HEK293 (cell line): ENCODE results near the gene AMBRA1.

Source experiments
- CTCF ChIA-PET: fragments of 350-600 bp; formaldehyde crosslinking; extraction: SDS; loops from one replicate; lab custom pipeline; 2021; ENCODE audit warnings: antibody characterized with exemption; lab: Yijun Ruan, JAX
- POLR2A ChIA-PET: fragments of 300-600 bp; formaldehyde crosslinking; extraction: SDS; loops from one replicate; lab custom pipeline; 2020; ENCODE audit warnings: antibody characterized with exemption, inconsistent platforms; lab: Yijun Ruan, JAX
- H3K27ac ChIP-seq: fragments of 200-500 bp; sonication (Bioruptor generic); 2 replicates; pipeline ENCODE4 v1.5.1; 2014; ENCODE audit warnings: low read depth, low read length, control low read depth, inconsistent platforms; ENCODE audit errors: extremely low read depth
- H3K36me3 ChIP-seq, 2 experiments: fragments of 200-500 bp in 1 of 2; sonication (Bioruptor generic) in 1 of 2; 1 replicate in 1 of 2; 2 replicates in 1 of 2; pipeline ENCODE4 v1.5.1; 2014 to 2017; ENCODE audit warnings: inconsistent platforms in 2 of 2, low read length in 2 of 2; ENCODE audit not compliant: control insufficient read depth in 2 of 2, insufficient read depth in 1 of 2
- H3K4me1 ChIP-seq: fragments of 200-500 bp; sonication (Bioruptor generic); 2 replicates; pipeline ENCODE4 v1.5.1; 2014; ENCODE audit warnings: mild to moderate bottlenecking, low read length, inconsistent platforms; ENCODE audit not compliant: control insufficient read depth, insufficient read depth
- H3K4me3 ChIP-seq: 2 replicates; pipeline ENCODE4 v1.5.1; 2011; ENCODE audit warnings: low read depth, mild to moderate bottlenecking, control low read depth, low read length, moderate library complexity
- H3K9me3 ChIP-seq: fragments of 200-500 bp; sonication (Bioruptor generic); 2 replicates; pipeline ENCODE4 v1.5.1; 2014; ENCODE audit warnings: low read depth, low read length, inconsistent platforms; ENCODE audit not compliant: control insufficient read depth, insufficient read depth
- BCL11A ChIP-seq: fragments of 450-650 bp; formaldehyde crosslinking; IDR thresholded peaks from 2 replicates; pipeline ENCODE4 v1.5.1; 2016; ENCODE audit warnings: low read depth, missing biosample characterization, missing genetic modification characterization
- HOXC10 ChIP-seq: sonication (generic); formaldehyde crosslinking; IDR thresholded peaks from 2 replicates; pipeline ENCODE4 v1.8.1; 2023; ENCODE audit warnings: mild to moderate bottlenecking, missing genetic modification reagents
- INSM2 ChIP-seq: fragments of 450-650 bp; formaldehyde crosslinking; IDR thresholded peaks from 2 replicates; pipeline ENCODE4 v1.5.1; 2016; ENCODE audit warnings: missing biosample characterization, missing genetic modification characterization
- KLF8 ChIP-seq: fragments of 450-650 bp; formaldehyde crosslinking; IDR thresholded peaks from 2 replicates; pipeline ENCODE4 v1.5.1; 2016; ENCODE audit warnings: missing biosample characterization, missing genetic modification characterization
- MZF1 ChIP-seq: fragments of 450-650 bp; formaldehyde crosslinking; IDR thresholded peaks from 2 replicates; pipeline ENCODE4 v1.5.1; 2017; ENCODE audit warnings: missing biosample characterization, missing genetic modification characterization, borderline replicate concordance
- PRDM10 ChIP-seq: fragments of 450-650 bp; formaldehyde crosslinking; IDR thresholded peaks from 2 replicates; pipeline ENCODE4 v1.5.1; 2016; ENCODE audit warnings: missing biosample characterization, missing genetic modification characterization
- PRDM4 ChIP-seq: fragments of 450-650 bp; formaldehyde crosslinking; IDR thresholded peaks from 2 replicates; pipeline ENCODE4 v1.5.1; 2017; ENCODE audit warnings: missing biosample characterization, missing genetic modification characterization
- YY2 ChIP-seq: fragments of 450-650 bp; formaldehyde crosslinking; IDR thresholded peaks from 2 replicates; pipeline ENCODE4 v1.5.1; 2016; ENCODE audit warnings: missing biosample characterization, missing genetic modification characterization
- ZBTB17 ChIP-seq: fragments of 450-650 bp; formaldehyde crosslinking; IDR thresholded peaks from 2 replicates; pipeline ENCODE4 v1.5.1; 2016; ENCODE audit warnings: missing biosample characterization, missing genetic modification characterization
- ZFP41 ChIP-seq: fragments of 450-650 bp; formaldehyde crosslinking; IDR thresholded peaks from 2 replicates; pipeline ENCODE4 v1.5.1; 2016; ENCODE audit warnings: missing biosample characterization, missing genetic modification characterization, borderline replicate concordance
- ZFP69B ChIP-seq: fragments of 450-650 bp; formaldehyde crosslinking; IDR thresholded peaks from 2 replicates; pipeline ENCODE4 v1.5.1; 2016; ENCODE audit warnings: missing biosample characterization, missing genetic modification characterization
- ZNF157 ChIP-seq: fragments of 450-650 bp; formaldehyde crosslinking; IDR thresholded peaks from 2 replicates; pipeline ENCODE4 v1.5.1; 2016; ENCODE audit warnings: missing biosample characterization, missing genetic modification characterization
- ZNF169 ChIP-seq: fragments of 450-650 bp; formaldehyde crosslinking; IDR thresholded peaks from 2 replicates; pipeline ENCODE4 v1.5.1; 2016; ENCODE audit warnings: missing biosample characterization, missing genetic modification characterization
- ZNF184 ChIP-seq: fragments of 450-650 bp; IDR thresholded peaks from 2 replicates; pipeline ENCODE4 v1.5.1; 2018; ENCODE audit warnings: missing biosample characterization, mild to moderate bottlenecking, missing genetic modification characterization
- ZNF202 ChIP-seq: fragments of 450-650 bp; formaldehyde crosslinking; IDR thresholded peaks from 2 replicates; pipeline ENCODE4 v1.5.1; 2016; ENCODE audit warnings: missing biosample characterization, missing genetic modification characterization, borderline replicate concordance
- ZNF302 ChIP-seq: fragments of 450-650 bp; formaldehyde crosslinking; IDR thresholded peaks from 2 replicates; pipeline ENCODE4 v1.5.1; 2016; ENCODE audit warnings: missing biosample characterization, missing genetic modification characterization, low read depth
- ZNF37A ChIP-seq: fragments of 450-650 bp; IDR thresholded peaks from 2 replicates; pipeline ENCODE4 v1.5.1; 2018; ENCODE audit warnings: missing biosample characterization, missing genetic modification characterization
- ZNF426 ChIP-seq: fragments of 450-650 bp; formaldehyde crosslinking; IDR thresholded peaks from 2 replicates; pipeline ENCODE4 v1.5.1; 2017; ENCODE audit warnings: missing biosample characterization, missing genetic modification characterization, mild to moderate bottlenecking, inconsistent platforms, moderate library complexity
- ZNF501 ChIP-seq: fragments of 450-650 bp; formaldehyde crosslinking; IDR thresholded peaks from 2 replicates; pipeline ENCODE4 v1.5.1; 2016; ENCODE audit warnings: missing biosample characterization, missing genetic modification characterization
- ZNF530 ChIP-seq: fragments of 450-650 bp; formaldehyde crosslinking; IDR thresholded peaks from 2 replicates; pipeline ENCODE4 v1.5.1; 2016; ENCODE audit warnings: low read depth, missing biosample characterization, missing genetic modification characterization
- ZNF600 ChIP-seq: fragments of 450-650 bp; formaldehyde crosslinking; IDR thresholded peaks from 2 replicates; pipeline ENCODE4 v1.5.1; 2016; ENCODE audit warnings: missing biosample characterization, missing genetic modification characterization
- ZNF623 ChIP-seq: fragments of 450-650 bp; formaldehyde crosslinking; IDR thresholded peaks from 2 replicates; pipeline ENCODE4 v1.5.1; 2016; ENCODE audit warnings: missing biosample characterization, missing genetic modification characterization
- ZNF626 ChIP-seq: fragments of 450-650 bp; sonication (Bioruptor Pico); formaldehyde crosslinking; IDR thresholded peaks from 2 replicates; pipeline ENCODE4 v1.5.1; 2018; ENCODE audit warnings: missing biosample characterization, missing genetic modification characterization, inconsistent platforms
- ZNF660 ChIP-seq: fragments of 450-650 bp; IDR thresholded peaks from 2 replicates; pipeline ENCODE4 v1.5.1; 2018; ENCODE audit warnings: missing biosample characterization, mild to moderate bottlenecking, missing genetic modification characterization
- ZNF670 ChIP-seq: fragments of 450-650 bp; formaldehyde crosslinking; IDR thresholded peaks from 2 replicates; pipeline ENCODE4 v1.5.1; 2016; ENCODE audit warnings: missing biosample characterization, missing genetic modification characterization, low read depth

AMBRA1 gene

GRCh38 chr11:46436113-46436512 lies 157.7 kb downstream of the AMBRA1 start (continued):
- TF ChIP-seq PRDM10 (tag by site-specific recombination) (no peak), ZNF37A (no peak), INSM2 (tag by site-specific recombination) (no peak)

GRCh38 chr11:46435679-46436078 lies 158.1 kb downstream of the AMBRA1 start:
- Histone ChIP-seq H3K4me3 (no peak overlapping the region), H3K9me3 (no peaks in the 10 kb centered on the region), H3K27ac (no peak overlapping the region), H3K36me3 (peaks cover 0 to 42% of the 10 kb centered on the region in 2 experiments; a peak in 1 of 3 replicates), H3K4me1 (no peaks in the 10 kb centered on the region)
- CTCF ChIA-PET: no interaction called here
- POLR2A ChIA-PET: no interaction called here
- TF ChIP-seq ZNF184 (tag by site-specific recombination) (no peak), ZNF202 (no peak), YY2 (tag by site-specific recombination) (no peak), BCL11A (no peak), ZNF600 (tag by site-specific recombination) (no peak), ZNF670 (tag by site-specific recombination) (no peak)

GRCh38 chr11:46431211-46431610 lies 162.6 kb downstream of the AMBRA1 start:
- no peaks in the 10 kb centered on the region for H3K9me3 ChIP-seq
- TF ChIP-seq ZNF302 (tag by site-specific recombination) (no peak), ZNF626 (no peak), ZNF623 (tag by site-specific recombination) (no peak), ZNF169 (tag by site-specific recombination) (no peak), KLF8 (tag by site-specific recombination) (no peak), PRDM4 (no peak), MZF1 (tag by site-specific recombination) (no peak), ZBTB17 (tag by site-specific recombination) (no peak), ZNF426 (tag by site-specific recombination) (no peak), ZFP69B (tag by site-specific recombination) (no peak), HOXC10 (CRISPR knock-in tag) (no peak), ZFP41 (no peak), ZNF660 (tag by site-specific recombination) (no peak), ZNF501 (tag by site-specific recombination) (no peak), ZNF157 (tag by site-specific recombination) (no peak), ZNF530 (tag by site-specific recombination) (no peak)
- POLR2A ChIA-PET: no interaction called here
- no peaks in the 10 kb centered on the region for H3K4me1 ChIP-seq
- CTCF ChIA-PET: interaction anchor here (1.2 to 2.3 kb wide), 2 partner anchors 12 to 99 kb away, joined by 3 to 5 read pairs; no protein-coding TSS in a partner anchor
- H3K27ac ChIP-seq: no peak overlapping the region
- H3K4me3 ChIP-seq: no peak overlapping the region
- H3K36me3 ChIP-seq: peaks cover 0 to 52% of the 10 kb centered on the region in 2 experiments; a peak in 1 of 3 replicates
